ENCODE data around the gene PHRF1.

Gene PHRF1

DNA sequence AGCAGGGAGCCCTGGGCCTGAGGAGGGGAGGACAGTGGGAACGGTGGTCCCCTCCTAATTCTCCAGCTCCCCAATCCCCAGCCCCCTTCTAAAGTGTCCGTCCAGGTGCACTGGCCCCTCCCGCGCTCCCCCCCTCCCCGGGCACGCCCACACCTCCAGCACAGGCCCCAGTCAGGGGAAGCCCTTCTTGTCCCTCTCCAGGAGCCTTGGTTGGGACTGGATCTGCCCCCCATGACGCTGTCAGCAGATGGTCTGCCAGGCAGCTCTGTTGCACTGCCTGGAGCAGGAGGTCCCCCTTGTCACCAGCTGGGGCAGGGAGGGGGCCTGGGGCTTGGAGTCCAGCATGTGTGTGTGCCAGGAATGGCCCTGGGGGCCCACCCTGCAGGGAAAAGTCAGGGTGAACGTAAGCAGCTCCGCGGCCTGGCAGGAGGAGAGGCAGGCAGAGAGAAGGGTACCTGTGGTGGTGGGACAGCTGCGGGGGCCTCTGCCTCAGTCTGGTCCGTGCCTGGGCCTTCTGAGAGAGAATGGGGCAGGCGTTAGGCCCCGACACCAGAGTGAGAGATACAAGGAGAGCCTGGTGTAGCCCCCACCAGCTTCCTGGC lies 37.9 kb downstream of the PHRF1 start:
- no peak for FAIRE-seq
- DNase-seq (ENCODE audit: low spot score): no peak

DNA sequence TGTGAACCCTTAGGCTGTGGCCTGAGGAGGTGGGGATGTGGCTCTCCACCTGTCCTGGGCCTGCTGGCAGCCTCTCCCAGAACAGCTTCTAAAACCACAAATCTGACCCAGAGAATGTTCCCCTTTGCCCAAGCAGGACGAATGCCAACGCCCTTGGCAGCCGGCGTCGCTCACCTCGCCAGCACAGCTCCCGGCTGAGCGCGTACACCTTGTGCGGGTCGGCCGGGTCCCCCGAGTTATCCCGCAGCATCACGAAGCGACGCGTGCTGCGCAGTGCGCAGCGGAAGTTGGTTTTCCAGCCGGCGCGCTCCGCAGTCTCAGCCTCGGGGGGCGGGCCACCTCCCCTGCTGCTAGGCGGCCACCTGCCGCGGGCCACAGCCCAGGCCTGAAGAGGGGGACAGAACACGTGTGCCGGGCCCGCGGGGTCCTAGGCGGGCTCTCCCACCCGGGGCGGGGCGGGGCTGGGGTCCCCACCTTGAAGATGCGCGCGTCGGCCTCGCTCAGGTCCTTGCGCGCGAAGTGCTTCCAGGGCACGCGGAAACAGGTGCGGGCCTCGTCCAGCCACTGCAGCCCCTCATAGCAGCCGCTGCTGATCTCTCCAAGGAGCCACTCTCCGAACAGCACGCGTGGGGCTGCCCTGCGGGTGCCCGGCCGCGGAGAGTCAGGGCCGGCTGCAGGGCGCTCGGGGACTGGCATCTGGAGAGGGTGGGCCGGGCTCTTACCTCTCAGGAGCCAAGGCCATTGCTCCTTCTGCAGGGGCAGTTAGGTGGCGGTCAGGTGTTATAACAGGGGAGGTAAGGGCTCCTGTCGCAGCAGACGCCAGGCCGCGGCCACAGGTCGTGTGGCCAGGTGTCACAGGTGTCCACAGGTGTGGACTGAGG lies 38.6 kb downstream of the PHRF1 start:
- FAIRE-seq: no peak
- DNase-seq (ENCODE audit: low spot score): no peak

DNA sequence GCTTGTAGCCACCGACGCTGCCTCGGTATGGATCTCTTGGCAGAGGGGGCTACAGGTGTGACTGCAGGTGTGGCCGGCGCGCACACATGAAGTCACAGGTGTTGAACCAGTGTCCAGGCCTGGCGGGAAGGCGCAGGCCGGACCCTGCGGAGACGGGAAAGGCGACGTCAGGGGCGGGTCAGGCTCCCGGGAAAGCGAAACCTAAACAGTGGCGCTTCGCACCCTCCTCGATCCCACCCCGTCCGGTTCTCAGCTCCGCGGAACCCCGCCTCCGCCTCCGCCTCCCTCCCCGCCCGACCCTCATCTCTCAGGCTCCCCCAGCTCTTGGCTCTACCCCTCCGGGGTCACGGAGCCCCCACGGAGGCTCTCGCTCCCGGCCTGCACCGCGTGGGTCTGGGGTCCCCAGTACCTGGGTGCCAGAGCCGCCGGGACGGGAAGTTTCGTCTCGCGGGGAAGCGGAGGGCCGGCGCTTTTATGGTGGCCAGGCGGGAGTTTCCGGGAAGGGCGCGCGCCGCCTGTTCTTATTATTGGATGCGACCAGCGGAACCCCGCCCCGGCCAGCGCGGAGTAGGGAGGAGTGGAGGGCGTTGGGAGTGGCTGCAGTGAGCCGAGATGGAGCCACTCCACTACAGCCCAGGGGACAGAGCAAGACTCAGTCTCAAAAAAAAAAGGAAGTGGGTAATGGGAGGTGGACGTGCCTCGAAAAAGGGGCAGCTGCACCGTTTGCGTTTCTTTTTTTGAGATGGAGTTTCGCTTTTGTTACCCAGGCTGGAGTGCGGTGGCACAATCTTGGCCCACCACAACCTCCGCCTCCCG lies 39.4 kb downstream of the PHRF1 start, which contains the start of gene IRF7:
Gene IRF7 (minus strand): TSS at position 447 of the 816 bp plus-strand sequence. CDS start 586 bp downstream, outside the sequence.
- DNase-seq (ENCODE audit: low spot score) (peak; percentile 48), FAIRE-seq (no peak)

DNA sequence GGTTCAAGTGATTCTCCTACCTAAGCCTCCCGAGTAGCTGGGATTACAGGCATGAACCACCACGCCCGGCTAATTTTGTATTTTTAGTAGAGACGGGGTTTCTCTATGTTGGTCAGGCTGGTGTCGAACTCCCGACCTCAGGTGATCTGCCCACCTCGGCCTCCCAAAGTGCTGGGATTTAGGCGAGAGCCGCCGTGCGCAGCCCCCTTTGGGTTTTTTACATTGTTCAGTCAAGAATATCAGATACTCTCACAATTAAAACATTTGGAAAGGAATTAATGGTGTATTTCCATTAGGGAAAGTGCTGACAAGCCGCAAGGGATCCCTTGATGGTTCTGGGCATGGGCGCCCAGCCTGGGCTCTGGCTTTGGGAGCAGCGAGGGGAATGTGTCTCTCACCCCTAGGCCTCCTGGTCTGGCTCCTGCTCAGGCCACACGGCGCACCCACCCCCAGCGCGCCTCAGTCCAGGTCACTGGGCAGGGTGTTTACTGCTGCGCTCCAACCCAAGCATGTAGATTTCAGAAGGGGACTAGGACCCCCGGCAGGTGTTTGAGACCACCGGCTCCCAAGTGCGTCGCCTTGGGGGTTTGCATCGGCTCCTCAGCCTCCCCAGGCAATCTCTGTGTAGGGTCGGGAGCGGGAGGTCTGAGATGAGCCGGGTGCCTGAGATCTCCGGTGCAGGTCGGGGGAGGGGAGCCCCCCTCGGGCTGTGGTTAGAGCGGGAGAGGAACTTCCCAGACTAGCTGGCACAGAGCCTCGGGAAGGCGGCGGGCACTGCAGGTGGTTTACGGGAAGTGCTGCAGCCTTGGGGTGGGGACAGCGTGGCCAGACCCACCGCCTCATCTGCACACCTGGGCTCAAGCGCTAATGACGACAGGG lies 40.3 kb downstream of the PHRF1 start:
- FAIRE-seq (no peak), DNase-seq (ENCODE audit: low spot score) (no peak)

DNA sequence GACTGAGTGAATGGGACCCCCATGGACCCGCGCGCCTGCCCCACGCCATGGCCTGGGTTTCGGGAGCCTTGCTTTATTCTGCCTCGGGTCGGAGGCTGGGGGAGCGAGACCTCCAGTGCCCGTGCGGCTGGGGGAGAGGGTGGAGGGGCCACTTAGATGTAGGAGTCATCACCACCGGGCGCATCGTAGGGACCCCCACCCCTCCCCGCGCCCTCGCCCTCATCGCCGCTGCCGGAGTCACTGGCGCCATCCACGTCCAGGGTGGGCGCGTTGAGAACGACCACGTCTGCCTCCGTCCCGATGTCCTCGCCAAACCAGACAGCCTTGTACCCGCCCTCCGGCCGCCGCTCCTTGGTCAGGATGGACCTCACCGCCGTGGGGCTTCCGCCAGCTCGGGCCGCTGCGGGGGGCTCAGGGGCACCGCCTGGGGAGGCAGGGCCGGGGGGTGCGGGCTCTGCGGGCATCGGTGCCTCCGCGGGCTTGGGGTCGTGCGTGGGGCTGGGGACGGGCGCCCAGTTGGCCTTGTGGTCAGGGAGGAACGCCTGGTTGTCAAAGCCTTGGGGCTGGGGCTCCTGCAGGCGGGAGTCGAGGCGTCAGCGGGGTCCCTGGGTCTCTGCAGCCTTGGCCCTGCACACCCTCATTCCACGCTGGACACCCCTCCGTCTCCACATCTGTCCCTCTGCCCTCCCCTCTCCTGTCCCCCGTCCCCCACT lies 41.1 kb downstream of the PHRF1 start:
- DNase-seq (ENCODE audit: low spot score) (no peak), FAIRE-seq (no peak)

DNA sequence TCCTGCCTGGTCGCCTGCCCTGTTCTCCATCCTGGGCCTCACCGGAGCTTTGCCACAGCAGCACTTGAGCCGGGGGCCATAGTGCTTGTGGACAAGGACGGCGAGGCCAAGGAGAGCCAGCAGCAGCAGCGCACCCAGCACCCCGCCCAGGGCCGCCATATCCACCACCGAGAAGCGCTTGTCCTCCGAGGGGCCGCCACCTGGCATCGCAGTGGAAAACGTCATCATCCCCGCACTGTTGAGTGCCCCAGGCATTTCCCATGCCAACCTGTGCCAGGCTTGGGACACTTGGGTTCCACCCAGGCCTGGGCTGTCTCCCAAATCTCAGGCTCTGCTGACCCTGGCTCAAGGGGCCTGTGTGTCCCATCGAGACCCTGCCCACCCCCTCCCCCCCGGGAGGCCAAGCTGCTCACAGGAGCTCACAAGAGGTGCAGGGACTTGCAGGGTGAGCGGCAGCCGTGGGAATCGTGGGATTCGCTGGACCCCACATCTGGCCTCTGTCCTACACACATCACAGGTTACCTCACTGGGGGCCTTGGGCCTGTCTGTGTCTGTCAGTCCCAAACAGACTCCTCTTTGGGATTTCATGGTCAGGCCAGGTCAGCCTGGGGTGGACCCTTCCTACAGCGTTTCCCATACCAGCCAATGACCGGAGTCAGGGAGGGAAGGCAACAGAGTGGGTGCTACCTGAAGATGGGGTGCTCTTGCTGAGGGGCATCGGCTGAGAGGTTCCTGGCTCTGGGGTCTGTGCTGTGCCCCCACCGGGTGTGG lies 41.8 kb downstream of the PHRF1 start:
- DNase-seq (ENCODE audit: low spot score): no peak
- no peak for FAIRE-seq

DNA sequence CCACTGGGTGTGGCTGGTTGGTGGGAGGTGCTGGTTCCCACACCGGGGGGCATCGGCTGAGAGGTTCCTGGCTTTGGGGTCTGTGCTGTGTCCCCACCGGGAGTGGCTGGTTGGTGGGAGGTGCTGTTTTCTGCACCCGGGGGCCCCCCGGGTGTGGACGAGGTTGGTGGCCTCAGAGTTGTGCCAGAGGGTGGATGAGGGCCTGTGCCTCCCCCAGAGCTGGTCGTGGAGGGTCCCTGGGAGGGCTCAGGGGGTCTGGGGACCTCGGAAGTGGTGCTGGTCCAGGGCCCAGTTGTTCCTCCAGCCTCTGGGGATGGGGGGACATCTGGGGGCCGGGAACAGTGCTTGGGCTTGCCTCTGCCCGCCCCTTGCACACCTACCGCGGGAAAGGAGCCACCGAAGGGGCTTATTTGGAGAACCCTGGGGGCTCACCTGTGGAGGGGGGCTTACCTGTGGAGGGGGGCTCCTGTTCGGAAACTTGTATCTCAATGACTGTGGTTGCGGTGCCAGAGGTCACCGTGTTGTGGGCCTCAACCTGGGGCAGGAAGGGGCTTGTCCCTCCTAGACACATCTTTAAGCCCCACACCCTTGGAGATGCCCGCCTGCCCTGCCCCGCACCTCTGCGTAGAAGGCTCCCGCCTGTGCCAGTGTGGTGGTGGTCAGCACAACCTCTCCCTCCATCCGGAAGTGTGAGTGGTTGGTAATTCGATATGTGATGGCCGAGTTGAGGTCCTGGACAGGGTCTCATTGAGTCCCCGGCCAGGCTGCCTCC lies 42.8 kb downstream of the PHRF1 start:
- no peak for FAIRE-seq
- no peak for DNase-seq (ENCODE audit: low spot score)

DNA sequence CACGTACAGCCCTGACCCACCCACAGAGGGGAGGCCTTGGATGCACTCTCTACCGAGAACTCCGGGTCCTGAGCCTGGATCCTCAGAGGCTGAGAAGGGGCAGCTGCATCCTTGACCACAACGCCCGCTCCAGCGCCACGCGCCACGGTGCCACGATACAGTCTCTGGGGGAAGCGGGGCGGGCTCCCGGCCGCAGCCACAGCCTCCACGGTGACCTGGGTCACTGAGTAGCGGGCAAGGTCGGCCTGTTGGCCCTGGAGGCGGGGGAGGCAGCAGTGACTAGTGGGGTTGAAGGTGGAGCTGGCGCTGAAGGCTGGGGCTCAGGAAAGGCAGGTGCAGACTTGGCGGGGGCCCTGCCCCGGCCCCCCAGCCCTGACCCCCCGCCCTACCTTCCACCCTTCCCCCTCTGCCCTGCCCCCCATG lies 43.4 kb downstream of the PHRF1 start:
- FAIRE-seq (no peak), DNase-seq (ENCODE audit: low spot score) (no peak)

DNA sequence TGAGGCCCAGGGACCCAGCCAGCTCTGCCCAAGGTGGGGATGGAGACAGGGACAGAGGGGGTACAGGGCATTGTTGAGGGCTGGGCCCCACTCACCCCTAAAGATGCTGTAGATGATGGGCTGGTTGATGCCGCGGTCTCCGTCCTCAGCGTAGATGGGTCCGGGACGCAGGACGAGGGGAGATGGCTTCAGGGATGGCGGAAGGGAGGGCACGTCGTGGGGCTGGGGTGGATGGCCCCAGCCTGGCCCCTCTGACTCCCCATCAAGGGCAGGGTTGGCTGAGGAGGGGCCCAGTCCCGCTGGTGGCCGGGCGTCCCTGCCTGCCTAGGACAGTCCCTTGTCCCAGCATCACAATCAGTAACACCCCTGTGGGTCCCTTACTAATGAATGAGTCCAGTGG lies 43.9 kb downstream of the PHRF1 start:
- FAIRE-seq: no peak
- no peak for DNase-seq (ENCODE audit: low spot score)

DNA sequence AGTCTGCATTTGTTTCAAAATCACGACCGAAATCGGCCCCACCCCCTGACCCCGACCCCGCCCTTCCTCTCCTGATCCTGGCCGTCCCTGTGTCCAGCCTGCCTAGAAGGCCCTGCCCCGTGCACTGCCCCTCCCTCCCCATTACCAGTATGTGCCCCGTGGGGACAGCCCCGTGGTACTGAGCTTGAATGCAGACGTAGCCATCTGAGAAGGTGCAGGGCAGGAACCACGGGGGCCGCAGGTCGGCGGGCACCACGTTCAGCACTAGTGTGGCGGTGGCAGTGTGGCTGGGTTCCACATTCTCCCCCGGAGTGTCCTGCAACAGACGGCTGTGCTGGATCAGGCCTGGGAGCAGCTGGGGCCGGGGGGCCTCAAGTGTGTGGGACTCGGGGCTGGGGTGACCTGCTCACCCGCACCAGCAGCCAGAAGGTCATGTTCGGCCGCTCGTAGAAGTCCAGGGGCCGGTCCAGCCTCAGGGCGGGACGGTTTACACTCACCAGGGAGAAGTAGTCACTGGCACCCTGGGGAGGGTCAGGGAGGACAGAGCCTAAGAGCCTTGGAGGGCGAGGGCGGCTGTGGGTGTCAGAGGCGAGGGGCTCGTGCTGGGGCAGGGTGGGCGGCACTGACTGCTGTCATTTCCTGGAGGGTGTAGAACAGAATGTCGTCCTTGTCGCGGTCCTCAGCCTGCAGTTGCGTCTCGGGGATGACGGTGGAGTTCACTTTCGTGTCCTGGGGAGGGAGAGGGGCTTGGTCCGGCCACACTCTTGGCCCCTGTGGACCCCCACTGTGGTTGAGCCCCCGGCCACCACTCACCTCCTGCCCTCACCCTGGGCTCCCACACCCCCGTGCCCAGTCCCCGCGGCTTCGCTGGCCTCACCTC lies 44.9 kb downstream of the PHRF1 start:
- FAIRE-seq (no peak), DNase-seq (ENCODE audit: low spot score) (no peak)

DNA sequence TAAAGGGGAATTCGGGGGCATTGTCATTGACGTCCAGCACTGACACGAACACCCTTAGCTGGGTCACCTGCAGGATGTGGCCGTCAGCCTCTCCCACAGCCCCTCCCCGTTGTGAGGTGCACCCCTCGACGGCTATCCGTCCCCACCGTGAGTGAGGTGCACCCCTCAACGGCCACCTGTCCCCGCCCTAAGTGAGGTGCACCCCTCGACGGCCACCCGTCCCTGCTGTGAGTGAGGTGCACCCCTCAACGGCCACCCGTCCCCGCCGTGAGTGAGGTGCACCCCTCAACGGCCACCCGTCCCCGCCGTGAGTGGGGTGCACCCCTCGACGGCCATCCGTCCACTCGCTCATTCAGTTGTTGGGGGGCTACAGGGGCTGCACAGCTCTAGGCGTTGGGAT lies 45.6 kb downstream of the PHRF1 start:
- FAIRE-seq: no peak
- no peak for DNase-seq (ENCODE audit: low spot score)

DNA sequence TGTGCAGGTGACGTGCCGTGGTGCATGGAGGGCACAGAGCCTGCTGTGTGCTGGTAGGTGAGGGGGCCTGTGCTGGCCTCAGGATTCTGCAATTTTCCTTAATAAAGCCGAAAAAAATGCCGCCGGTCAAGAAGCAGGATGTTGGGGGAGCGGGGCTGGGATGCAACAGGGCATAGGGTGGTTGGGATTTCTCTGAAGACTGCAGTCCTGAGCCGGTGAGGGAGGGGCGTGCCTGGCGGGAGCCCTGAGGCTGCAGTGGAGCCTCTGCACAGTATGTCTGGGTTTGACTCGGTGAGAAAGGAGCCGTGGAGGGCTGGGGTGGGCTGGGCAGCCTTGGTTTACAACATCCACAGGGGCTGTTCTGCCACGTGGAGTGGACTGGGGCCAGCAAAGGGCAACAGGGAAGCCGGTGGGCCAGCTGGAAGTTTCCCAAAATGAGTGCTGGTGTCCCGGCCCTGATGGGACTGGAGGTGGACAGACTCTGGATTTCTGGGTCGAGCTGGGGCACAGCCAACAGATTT lies 47.1 kb downstream of the PHRF1 start:
- FAIRE-seq: no peak
- no peak for DNase-seq (ENCODE audit: low spot score)

DNA sequence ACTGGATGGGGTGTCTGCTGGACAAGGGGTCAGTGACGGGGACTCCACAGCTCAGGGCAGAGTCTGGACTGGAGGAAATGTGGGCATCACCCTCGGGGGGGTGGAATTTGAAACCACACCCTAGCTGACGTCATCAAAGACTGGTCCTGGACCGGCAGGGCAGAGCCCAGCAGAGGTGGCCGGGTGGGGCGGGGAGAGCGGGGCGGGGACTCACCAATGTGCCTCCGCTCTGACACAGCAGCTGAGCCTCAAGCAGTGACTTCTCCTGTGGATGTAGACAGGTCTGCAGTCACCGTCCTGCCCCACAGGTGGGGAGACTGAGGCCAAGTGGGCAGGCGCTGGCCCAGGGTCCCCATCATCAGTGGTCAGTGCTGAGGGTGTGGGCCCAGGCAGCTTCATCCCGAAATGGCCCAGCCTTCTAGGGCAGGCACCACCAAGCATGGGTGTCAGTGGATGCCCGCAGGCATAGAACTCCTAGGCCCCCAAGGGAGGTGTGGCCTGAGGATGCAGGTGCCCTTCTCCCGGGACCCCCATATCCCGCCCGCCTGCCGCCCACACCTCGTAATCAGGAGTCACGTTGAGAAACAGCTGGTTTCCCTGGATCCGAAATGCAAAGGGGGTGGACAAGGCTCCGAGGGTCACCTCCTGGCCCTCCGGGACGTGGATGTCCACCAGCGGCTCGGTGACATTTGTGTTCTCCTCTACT lies 47.9 kb downstream of the PHRF1 start:
- FAIRE-seq (no peak), DNase-seq (ENCODE audit: low spot score) (no peak)

DNA sequence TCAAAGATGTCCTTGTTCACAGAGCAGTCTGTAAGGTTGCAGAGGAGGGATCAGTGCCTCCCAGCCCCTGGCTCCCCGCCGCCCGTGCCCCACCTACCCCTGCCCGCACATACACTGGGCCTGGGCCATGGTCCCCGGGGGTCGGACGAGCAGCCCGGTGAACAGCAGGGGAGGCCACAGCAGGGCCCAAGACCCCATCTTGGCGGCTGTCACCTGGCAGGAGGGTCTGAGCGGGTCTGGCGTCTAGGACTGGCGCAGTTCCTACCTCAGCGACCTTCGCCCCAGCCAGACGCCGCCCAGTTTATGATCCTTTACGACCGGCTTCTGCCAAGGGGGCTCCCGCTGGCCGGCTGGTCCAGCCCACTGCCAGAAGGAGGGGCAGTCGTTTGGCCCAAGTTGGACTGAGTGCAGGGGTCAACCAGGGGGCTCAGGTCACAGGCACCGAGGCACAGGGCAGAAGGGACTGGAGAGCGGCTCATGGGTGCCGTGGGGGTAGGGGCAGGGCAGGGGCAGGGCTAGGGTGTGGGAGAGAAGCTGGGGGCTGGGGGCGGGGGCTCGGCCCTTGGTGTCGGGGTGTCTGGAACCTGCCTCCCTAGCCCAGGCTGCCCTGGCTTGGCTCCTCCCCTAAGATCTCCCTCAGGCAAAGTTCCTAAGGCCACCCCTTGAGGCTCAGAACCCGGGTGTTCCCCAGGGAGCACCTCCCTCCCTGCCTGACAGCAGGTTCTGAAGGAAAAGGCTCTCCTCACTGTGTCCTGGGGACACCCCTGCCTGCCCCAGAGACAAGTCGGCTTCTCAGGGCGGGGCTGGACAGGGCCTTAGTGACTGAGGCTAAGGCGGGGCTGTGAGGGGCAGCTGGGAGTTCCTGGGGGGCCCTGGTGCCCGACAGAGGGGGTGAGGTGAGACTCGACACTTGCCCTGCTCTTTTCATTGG lies 48.7 kb downstream of the PHRF1 start, which contains the start of gene CDHR5:
Gene CDHR5 (minus strand): TSS at position 251 of the 931 bp plus-strand sequence. CDS start 53 bp downstream, at position 198.
- no peak for DNase-seq (ENCODE audit: low spot score)

DNA sequence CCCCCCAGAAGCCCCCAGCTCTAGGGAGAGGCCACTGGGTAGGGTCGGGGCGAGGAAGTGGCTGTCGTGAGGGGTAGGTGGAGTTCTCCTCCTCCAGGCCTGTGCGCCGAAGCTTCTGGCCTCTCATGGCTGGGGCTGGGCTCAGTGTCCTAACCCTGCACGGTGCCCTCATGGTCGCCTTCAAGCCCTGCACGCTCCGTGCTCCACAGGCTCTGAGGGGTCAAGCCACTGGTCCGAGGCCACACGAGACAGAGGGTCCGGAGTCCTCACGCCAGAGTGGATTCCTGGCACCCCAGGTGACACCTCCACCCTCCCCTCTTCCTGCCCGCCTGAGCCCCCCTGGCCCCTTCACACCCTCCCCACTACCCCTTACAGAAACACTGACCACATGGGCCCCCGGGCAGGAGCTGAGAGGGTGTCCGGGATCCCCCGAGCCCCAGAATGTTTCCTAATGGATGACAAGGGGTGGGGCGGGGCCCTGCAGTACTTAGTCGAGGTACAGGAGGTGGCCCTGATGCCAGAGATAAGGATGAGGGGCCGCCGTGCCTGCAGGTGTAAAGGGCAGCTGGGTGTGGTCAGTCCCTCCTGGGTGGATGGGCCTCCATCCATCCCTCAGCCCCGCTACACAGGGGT lies 49.5 kb downstream of the PHRF1 start:
- FAIRE-seq: no peak

More for the DNA sequence above, 48.7 kb downstream of the PHRF1 start, which contains the start of gene CDHR5:
- FAIRE-seq: no peak

More for the DNA sequence above, 49.5 kb downstream of the PHRF1 start:
- no peak for DNase-seq (ENCODE audit: low spot score)
